CD14-positive monocyte (primary cell): ENCODE results near the gene SPPL3. TPM values are rescaled to one million over a fixed set of nuclear protein-coding genes. Genes with fewer than 3 reads are reported as not detected.

Source experiments
- DNase-seq, 3 donors: peaks; one replicate each; pipeline ENCODE4 v3.0.0-alpha.2; 2011 to 2022
- H2AFZ ChIP-seq: 2 replicates; pipeline ENCODE4 v1.6.0; 2012; ENCODE audit warnings: mild to moderate bottlenecking, low read depth, low read length, inconsistent platforms; ENCODE audit not compliant: insufficient read depth, poor library complexity, severe bottlenecking
- H3K27ac ChIP-seq, 2 donors: 1 replicate in 1 of 2; 2 replicates in 1 of 2; pipeline ENCODE4 v1.5.1; 2012 to 2013; ENCODE audit warnings: low read length in 2 of 2, control low read depth in 1 of 2, inconsistent platforms in 1 of 2, low read depth in 1 of 2, mild to moderate bottlenecking in 1 of 2
- H3K27me3 ChIP-seq, 2 donors: one replicate each; pipeline versions ENCODE4 v1.6.0 to v1.6.1; 2011 to 2013; ENCODE audit warnings: low read length in 2 of 2; ENCODE audit not compliant: control insufficient read depth in 2 of 2, insufficient read depth in 2 of 2
- H3K36me3 ChIP-seq, 2 donors: replicated peaks in 1 of 2; 1 replicate in 1 of 2; 2 replicates in 1 of 2; pipeline versions ENCODE4 v1.5.1 to v1.6.1; 2012 to 2013; ENCODE audit warnings: low read length in 2 of 2, control low read depth in 1 of 2, inconsistent platforms in 1 of 2, mild to moderate bottlenecking in 1 of 2; ENCODE audit not compliant: insufficient read depth in 2 of 2, control insufficient read depth in 1 of 2
- H3K4me1 ChIP-seq, 2 donors: 1 replicate in 1 of 2; 2 replicates in 1 of 2; pipeline versions ENCODE4 v1.5.1 to v1.6.1; 2012 to 2013; ENCODE audit warnings: low read length in 2 of 2, control low read depth in 1 of 2, inconsistent platforms in 1 of 2, mild to moderate bottlenecking in 1 of 2, moderate library complexity in 1 of 2; ENCODE audit not compliant: insufficient read depth in 2 of 2, control insufficient read depth in 1 of 2
- H3K4me2 ChIP-seq: replicated peaks from 2 replicates; pipeline ENCODE3; 2012; ENCODE audit warnings: low read length, moderate library complexity, mild to moderate bottlenecking; ENCODE audit not compliant: poor library complexity, severe bottlenecking; ENCODE audit errors: extremely low read depth
- H3K4me3 ChIP-seq, 3 experiments: fragments of 200-600 bp in 1 of 3; sonication (generic) in 1 of 3; replicated peaks in 1 of 3; 1 replicate in 2 of 3; 2 replicates in 1 of 3; pipeline ENCODE4 v1.5.1; 2011 to 2013; ENCODE audit warnings: low read length in 3 of 3, mild to moderate bottlenecking in 3 of 3, control low read depth in 2 of 3, low read depth in 2 of 3, inconsistent platforms in 1 of 3, moderate library complexity in 1 of 3
- H3K79me2 ChIP-seq: 2 replicates; pipeline ENCODE4 v1.6.0; 2012; ENCODE audit warnings: mild to moderate bottlenecking, control low read depth, inconsistent platforms, low read length, moderate library complexity; ENCODE audit not compliant: insufficient read depth
- H3K9ac ChIP-seq: 2 replicates; pipeline ENCODE4 v1.6.0; 2017; ENCODE audit warnings: low read length, mild to moderate bottlenecking; ENCODE audit not compliant: insufficient read depth, poor library complexity, severe bottlenecking
- H3K9me3 ChIP-seq, 2 donors: replicated peaks in 1 of 2; 1 replicate in 1 of 2; 2 replicates in 1 of 2; pipeline versions ENCODE4 v1.5.1 to v1.6.1; 2012 to 2013; ENCODE audit warnings: low read length in 2 of 2, control low read depth in 1 of 2; ENCODE audit not compliant: control insufficient read depth in 1 of 2, insufficient read depth in 1 of 2
- H4K20me1 ChIP-seq: 2 replicates; pipeline ENCODE4 v1.6.0; 2012; ENCODE audit warnings: mild to moderate bottlenecking, low read length, control low read depth, moderate library complexity; ENCODE audit not compliant: insufficient read depth
- H3K27ac Mint-ChIP-seq, 7 donors: one replicate each; pipeline ENCODE4 v1.8.0; 2020; ENCODE audit warnings: mild to moderate bottlenecking in 7 of 7, mixed read lengths in 7 of 7, moderate library complexity in 6 of 7, inconsistent platforms in 2 of 7
- H3K27me3 Mint-ChIP-seq, 3 donors: one replicate each; pipeline ENCODE4 v1.8.0; 2021 to 2022; ENCODE audit warnings: low read depth in 3 of 3, mild to moderate bottlenecking in 3 of 3, mixed read lengths in 3 of 3, moderate library complexity in 3 of 3, inconsistent platforms in 1 of 3
- H3K36me3 Mint-ChIP-seq, 2 donors: one replicate each; pipeline ENCODE4 v1.8.0; 2020; ENCODE audit warnings: mixed read lengths in 2 of 2, inconsistent platforms in 1 of 2, mild to moderate bottlenecking in 1 of 2
- H3K4me1 Mint-ChIP-seq: one replicate; pipeline ENCODE4 v1.8.0; 2020; ENCODE audit warnings: mild to moderate bottlenecking, mixed read lengths
- H3K4me3 Mint-ChIP-seq, 2 donors: one replicate each; pipeline ENCODE4 v1.8.0; 2020; ENCODE audit warnings: mild to moderate bottlenecking in 2 of 2, mixed read lengths in 2 of 2, moderate library complexity in 1 of 2
- H3K9me3 Mint-ChIP-seq, 7 donors: one replicate each; pipeline ENCODE4 v1.8.0; 2020 to 2022; ENCODE audit warnings: mixed read lengths in 7 of 7, mild to moderate bottlenecking in 6 of 7, moderate library complexity in 6 of 7, inconsistent platforms in 2 of 7
- WGBS: methylation state at CpG from one replicate; pipeline ENCODE4 v1.1.5; 2013; ENCODE audit warnings: missing lambda C conversion rate; ENCODE audit not compliant: insufficient coverage; 5-methylcytosine and 5-hydroxymethylcytosine counted together
- intact Hi-C, 2 donors: fragments of 100-400 bp; cut with micrococcal nuclease; formaldehyde crosslinking; loops; one replicate each; pipeline versions ENCODE4 v1.15.0 to v1.15.1; 2023
- polyA plus RNA-seq, 3 donors: library from polyadenylated mRNA; depleted of rRNA in 1 of 3; unstranded in 2 of 3; stranded (reverse) in 1 of 3; fragments of 300-500 nt in 2 of 3; fragments of >200 nt in 1 of 3; fragmentation: Illumina TruSeq in 2 of 3; gene quantifications; 1 replicate in 2 of 3; 2 replicates in 1 of 3; pipeline ENCODE4 v1.2.3, GENCODE V29; 2012 to 2021
- TF ChIP-seq, protein P1 (sequence below): fragments of 200-600 bp; IDR thresholded peaks from one replicate; pipeline ENCODE4 v1.8.0; 2022; ENCODE audit warnings: antibody characterized with exemption, mild to moderate bottlenecking

The SPPL3 gene
- polyA plus RNA-seq, 3 donors: 14.5 to 18.6 (median 18.5) TPM

GRCh38 chr12:120748242-120748641, 155.9 kb downstream of the SPPL3 start:
- intact Hi-C loops: no loop called here
- H3K27me3 ChIP-seq: no peaks in the 10 kb centered on the region
- no peak overlapping the region for H3K4me2 ChIP-seq
- no peak overlapping the region for H3K9ac ChIP-seq
- no peaks in the 10 kb centered on the region for H3K36me3 ChIP-seq
- H3K79me2 ChIP-seq: no peaks in the 10 kb centered on the region
- H3K27ac ChIP-seq: no peak overlapping the region
- H3K4me1 ChIP-seq: no peaks in the 10 kb centered on the region
- no peaks in the 10 kb centered on the region for H3K4me1 Mint-ChIP-seq
- TF ChIP-seq, protein P1, sequence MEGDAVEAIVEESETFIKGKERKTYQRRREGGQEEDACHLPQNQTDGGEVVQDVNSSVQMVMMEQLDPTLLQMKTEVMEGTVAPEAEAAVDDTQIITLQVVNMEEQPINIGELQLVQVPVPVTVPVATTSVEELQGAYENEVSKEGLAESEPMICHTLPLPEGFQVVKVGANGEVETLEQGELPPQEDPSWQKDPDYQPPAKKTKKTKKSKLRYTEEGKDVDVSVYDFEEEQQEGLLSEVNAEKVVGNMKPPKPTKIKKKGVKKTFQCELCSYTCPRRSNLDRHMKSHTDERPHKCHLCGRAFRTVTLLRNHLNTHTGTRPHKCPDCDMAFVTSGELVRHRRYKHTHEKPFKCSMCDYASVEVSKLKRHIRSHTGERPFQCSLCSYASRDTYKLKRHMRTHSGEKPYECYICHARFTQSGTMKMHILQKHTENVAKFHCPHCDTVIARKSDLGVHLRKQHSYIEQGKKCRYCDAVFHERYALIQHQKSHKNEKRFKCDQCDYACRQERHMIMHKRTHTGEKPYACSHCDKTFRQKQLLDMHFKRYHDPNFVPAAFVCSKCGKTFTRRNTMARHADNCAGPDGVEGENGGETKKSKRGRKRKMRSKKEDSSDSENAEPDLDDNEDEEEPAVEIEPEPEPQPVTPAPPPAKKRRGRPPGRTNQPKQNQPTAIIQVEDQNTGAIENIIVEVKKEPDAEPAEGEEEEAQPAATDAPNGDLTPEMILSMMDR: no peak
- H3K27ac Mint-ChIP-seq: no peak overlapping the region
- no peak overlapping the region for H2AFZ ChIP-seq
- H3K4me3 ChIP-seq: no peak overlapping the region
- H3K27me3 Mint-ChIP-seq: peaks cover 2 to 7% (median 3%) of the 10 kb centered on the region in 3 donors
- no peak for DNase-seq
- 82% methylated on average over 4 of the region's 7 CpGs for WGBS
- H3K36me3 Mint-ChIP-seq: no peaks in the 10 kb centered on the region
- H4K20me1 ChIP-seq: no peaks in the 10 kb centered on the region
- no peak overlapping the region for H3K4me3 Mint-ChIP-seq
- H3K9me3 ChIP-seq: no peaks in the 10 kb centered on the region
- no peaks in the 10 kb centered on the region for H3K9me3 Mint-ChIP-seq

GRCh38 chr12:120744922-120745493, 159.2 kb downstream of the SPPL3 start:
- Histone ChIP-seq H2AFZ (no peak overlapping the region), H3K9ac (no peak overlapping the region), H3K36me3 (no peaks in the 10 kb centered on the region), H3K4me1 (no peaks in the 10 kb centered on the region), H4K20me1 (no peaks in the 10 kb centered on the region), H3K4me2 (no peak overlapping the region), H3K27ac (no peak overlapping the region), H3K27me3 (no peaks in the 10 kb centered on the region), H3K79me2 (no peaks in the 10 kb centered on the region), H3K9me3 (no peaks in the 10 kb centered on the region), H3K4me3 (no peak overlapping the region)
- intact Hi-C loops: no loop called here
- WGBS: 98% methylated on average over 9 of the region's 15 CpGs
- no peak overlapping the region for H3K27ac Mint-ChIP-seq
- H3K36me3 Mint-ChIP-seq: peaks cover 0 to 2% of the 10 kb centered on the region in 2 donors
- TF ChIP-seq, protein P1: no peak
- peaks cover 0 to 2% (median 0%) of the 10 kb centered on the region in 3 donors for H3K27me3 Mint-ChIP-seq
- no peaks in the 10 kb centered on the region for H3K9me3 Mint-ChIP-seq
- no peak overlapping the region for H3K4me3 Mint-ChIP-seq
- no peaks in the 10 kb centered on the region for H3K4me1 Mint-ChIP-seq
- no peak for DNase-seq
